ENCODE measurements around the gene ZNF543. TPM values are rescaled to one million over a fixed set of nuclear protein-coding genes. Genes with fewer than 3 reads are reported as not detected.
"Not testable (repeated sequence)": the region's sequence is repeated elsewhere in the genome, so short reads cannot be mapped to it uniquely, and the experiment has no call there.

Gene ZNF543
- total RNA-seq: 5.6 TPM
- long read RNA-seq, partial matches to known transcripts: 0 of 5 reads
- long read RNA-seq, other reads (novel, unspliced or antisense): 1 of 5 reads

- intact Hi-C loops (cut with DNase I): no loop called here
- ATAC-seq (ENCODE audit: poor library complexity) (peak; percentile 99), DNase-seq (peak; percentile 98)
These were observed at the start of gene ZNF543 for GRCh38 chr19:57320180-57321084. ZNF543 (plus strand) TSS chr19:57320472; CDS start chr19:57320854, 382 bp downstream.

GRCh38 chr19:57271280-57271679 is 49.0 kb upstream of the ZNF543 start:
- ATAC-seq (ENCODE audit: poor library complexity) (no peak), DNase-seq (no peak)
- intact Hi-C loops (cut with DNase I): no loop called here

- ATAC-seq (ENCODE audit: poor library complexity): no peak
- no peak for DNase-seq
- intact Hi-C loops (cut with DNase I): no loop called here
These were observed 47.3 kb upstream of the ZNF543 start for GRCh38 chr19:57273014-57273413.

GRCh38 chr19:57276430-57276829 is 43.8 kb upstream of the ZNF543 start:
- ATAC-seq (ENCODE audit: poor library complexity) (no peak), DNase-seq (no peak)
- intact Hi-C loops (cut with DNase I): no loop called here

- intact Hi-C loops (cut with DNase I); ATAC-seq (ENCODE audit: poor library complexity); DNase-seq: not testable (repeated sequence)
These were observed 41.8 kb upstream of the ZNF543 start for GRCh38 chr19:57278481-57278880.

GRCh38 chr19:57279418-57280164 is 40.7 kb upstream of the ZNF543 start:
- intact Hi-C loops (cut with DNase I): loop anchor here (2.0 to 5.0 kb wide), 2 partner anchors 39 to 73 kb away; partner anchors contain the start of genes ZNF304 and ZNF805
- ATAC-seq (ENCODE audit: poor library complexity) (peak; percentile 97), DNase-seq (peak; percentile 93)

GRCh38 chr19:57280165-57280961 is 39.9 kb upstream of the ZNF543 start, which contains the start of gene ZNF460:
ZNF460 (plus strand) TSS chr19:57280485; CDS start chr19:57280807, 322 bp downstream.
- ATAC-seq (ENCODE audit: poor library complexity) (peak; percentile 98), DNase-seq (peak; percentile 98)
- intact Hi-C loops (cut with DNase I): loop anchor here (2.0 to 5.0 kb wide), 2 partner anchors 40 to 72 kb away; partner anchors contain the start of genes ZNF304 and ZNF805

GRCh38 chr19:57280962-57281400 is 39.3 kb upstream of the ZNF543 start:
- intact Hi-C loops (cut with DNase I): loop anchor here (2.0 to 5.0 kb wide), 2 partner anchors 40 to 71 kb away; partner anchors contain the start of genes ZNF304 and ZNF805
- ATAC-seq (ENCODE audit: poor library complexity) (no peak), DNase-seq (no peak)

GRCh38 chr19:57282011-57282643 is 38.1 kb upstream of the ZNF543 start:
- intact Hi-C loops (cut with DNase I): loop anchor here (5.0 kb wide), 1 partner anchor 70 kb away; the partner anchor contains the start of gene ZNF304
- DNase-seq: no peak
- ATAC-seq (ENCODE audit: poor library complexity): no peak

GRCh38 chr19:57288373-57288772 is 31.9 kb upstream of the ZNF543 start:
- DNase-seq (no peak), ATAC-seq (ENCODE audit: poor library complexity) (no peak)
- intact Hi-C loops (cut with DNase I): no loop called here

- no peak for DNase-seq
- intact Hi-C loops (cut with DNase I): no loop called here
- ATAC-seq (ENCODE audit: poor library complexity): no peak
These were observed 29.3 kb upstream of the ZNF543 start for GRCh38 chr19:57290970-57291369.

- no peak for DNase-seq
- no peak for ATAC-seq (ENCODE audit: poor library complexity)
- intact Hi-C loops (cut with DNase I): no loop called here
These were observed 27.7 kb upstream of the ZNF543 start for GRCh38 chr19:57292547-57292946.

GRCh38 chr19:57293719-57294118 is 26.6 kb upstream of the ZNF543 start:
- no peak for ATAC-seq (ENCODE audit: poor library complexity)
- DNase-seq: no peak
- intact Hi-C loops (cut with DNase I): no loop called here

- intact Hi-C loops (cut with DNase I): no loop called here
- DNase-seq: no peak
- ATAC-seq (ENCODE audit: poor library complexity): peak; percentile 43
These were observed 18.2 kb upstream of the ZNF543 start for GRCh38 chr19:57302020-57302465.

- DNase-seq: no peak
- ATAC-seq (ENCODE audit: poor library complexity): no peak
- intact Hi-C loops (cut with DNase I): no loop called here
These were observed 17.4 kb upstream of the ZNF543 start for GRCh38 chr19:57302727-57303401.

GRCh38 chr19:57305056-57305455 is 15.2 kb upstream of the ZNF543 start:
- no peak for ATAC-seq (ENCODE audit: poor library complexity)
- DNase-seq: no peak
- intact Hi-C loops (cut with DNase I): no loop called here

- DNase-seq: no peak
- intact Hi-C loops (cut with DNase I): no loop called here
- no peak for ATAC-seq (ENCODE audit: poor library complexity)
These were observed 11.8 kb upstream of the ZNF543 start for GRCh38 chr19:57308514-57308913.

Data from Right ventricle myocardium superior (tissue), 1 donor.